Smooth muscle cell (in vitro differentiated cells): Measurements from ENCODE around the gene IRX4. TPM values are rescaled to one million over a fixed set of nuclear protein-coding genes. Genes with fewer than 3 reads are reported as not detected.

Experiments used
- DNase-seq: peaks from one replicate; lab custom pipeline; 2025; ENCODE audit not compliant: unreplicated experiment; lab: John Stamatoyannopoulos, UW
- H2AFZ ChIP-seq: fragments of 200-600 bp; sonication (generic); 2 replicates; pipeline ENCODE4 v1.6.0; 2016; ENCODE audit warnings: antibody characterized with exemption, low read depth, mild to moderate bottlenecking
- H3F3A ChIP-seq: fragments of 200-600 bp; sonication (generic); 2 replicates; pipeline ENCODE4 v1.6.0; 2017; ENCODE audit warnings: antibody characterized with exemption, low read depth
- H3K27ac ChIP-seq: fragments of 200-600 bp; sonication (generic); 2 replicates; pipeline ENCODE4 v1.5.1; 2016; ENCODE audit warnings: low read depth, mild to moderate bottlenecking
- H3K27me3 ChIP-seq: fragments of 200-600 bp; sonication (generic); 2 replicates; pipeline ENCODE4 v1.6.1; 2016; ENCODE audit warnings: low read depth, mild to moderate bottlenecking
- H3K36me3 ChIP-seq: fragments of 200-600 bp; sonication (generic); 2 replicates; pipeline ENCODE4 v1.5.1; 2016; ENCODE audit warnings: low read depth
- H3K4me1 ChIP-seq: fragments of 200-600 bp; sonication (generic); 2 replicates; pipeline ENCODE4 v1.5.1; 2016; ENCODE audit warnings: low read depth
- H3K4me2 ChIP-seq: fragments of 200-600 bp; sonication (generic); 2 replicates; pipeline ENCODE4 v1.6.0; 2016; ENCODE audit warnings: mild to moderate bottlenecking
- H3K4me3 ChIP-seq: fragments of 200-600 bp; sonication (generic); 2 replicates; pipeline ENCODE4 v1.5.1; 2016; ENCODE audit warnings: mild to moderate bottlenecking
- H3K79me2 ChIP-seq: fragments of 200-600 bp; sonication (generic); 2 replicates; pipeline ENCODE4 v1.6.0; 2016; ENCODE audit warnings: low read depth, mild to moderate bottlenecking
- H3K9ac ChIP-seq: fragments of 200-600 bp; sonication (generic); 2 replicates; pipeline ENCODE4 v1.6.0; 2016; ENCODE audit warnings: low read depth
- H3K9me3 ChIP-seq: fragments of 200-600 bp; sonication (generic); replicated peaks from 2 replicates; pipeline ENCODE4 v1.5.1; 2016; ENCODE audit warnings: low read depth
- H4K20me1 ChIP-seq: fragments of 200-600 bp; sonication (generic); 2 replicates; pipeline ENCODE4 v1.6.0; 2016; ENCODE audit warnings: low read depth
- CTCF ChIP-seq: fragments of 200-600 bp; sonication (generic); IDR thresholded peaks from 2 replicates; pipeline ENCODE4 v1.5.1; 2017; ENCODE audit warnings: borderline replicate concordance, mild to moderate bottlenecking, antibody characterized with exemption; ENCODE audit not compliant: insufficient read depth, poor library complexity, severe bottlenecking
- WGBS: methylation state at CpG from one replicate; pipeline ENCODE4 v1.1.7; 2016; ENCODE audit warnings: low lambda C conversion rate; 5-methylcytosine and 5-hydroxymethylcytosine counted together
- polyA plus RNA-seq: library from polyadenylated mRNA; unstranded; fragments of >200 nt; fragmentation: Nextera tagmentation; extraction: Ambion mirVana; gene quantifications from 2 replicates; pipeline ENCODE4 v1.2.1, GENCODE V29; 2016
- total RNA-seq: library from RNA; depleted of rRNA; stranded (reverse); fragments of >200 nt; gene quantifications from 2 replicates; pipeline ENCODE4 v1.2.3, GENCODE V29; 2014

Gene IRX4
- total and polyA plus RNA-seq, 2 experiments from 2014 or later: 0.18 to 0.40 TPM

DNA sequence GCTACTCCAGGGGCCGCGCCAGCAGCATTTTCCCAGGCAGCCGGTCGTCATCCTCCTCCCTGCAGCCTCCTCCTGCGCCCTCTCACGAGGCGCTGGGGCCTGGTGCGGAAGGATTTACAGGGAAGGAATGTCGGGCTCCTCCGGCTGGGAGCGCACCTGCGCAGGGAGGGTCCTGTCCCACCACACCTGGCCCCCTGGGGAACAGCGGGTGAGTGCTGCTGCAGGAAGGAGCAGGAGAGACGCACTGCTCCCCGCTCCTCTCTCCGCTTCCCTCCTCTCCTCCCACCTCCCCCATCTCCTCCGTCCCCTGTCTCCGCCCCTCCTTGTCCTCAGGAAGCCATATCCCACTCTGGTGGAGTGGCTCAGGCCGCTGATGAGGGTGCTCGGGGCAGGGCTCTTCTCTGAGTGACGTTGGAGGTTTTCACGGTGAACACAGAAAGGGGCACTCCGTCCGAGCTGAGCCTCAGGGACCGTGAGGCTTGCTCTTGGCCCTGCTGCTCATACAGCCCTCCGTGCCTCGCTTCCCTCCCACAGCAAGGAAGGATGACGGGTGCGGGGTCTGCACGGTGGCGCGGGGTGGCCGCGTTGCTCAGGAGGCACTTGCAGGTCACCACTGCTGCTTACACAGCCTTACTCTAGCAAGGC is 31.3 kb downstream of the IRX4 start:
- Histone ChIP-seq H3K79me2 (no peaks in the 10 kb centered on the region), H3K27ac (no peak overlapping the region), H3F3A (no peaks in the 10 kb centered on the region), H4K20me1 (no peaks in the 10 kb centered on the region), H3K4me3 (peak overlapping the region; percentile 31), H3K9me3 (no peaks in the 10 kb centered on the region), H3K9ac (no peak overlapping the region), H3K4me1 (peaks cover 12% of the 10 kb centered on the region), H3K27me3 (peaks cover 80% of the 10 kb centered on the region), H3K4me2 (peak overlapping the region; percentile 84), H2AFZ (no peak overlapping the region), H3K36me3 (no peaks in the 10 kb centered on the region)
- no peak for TF ChIP-seq CTCF
- WGBS: 10% methylated on average over 33 of the region's 34 CpGs
- DNase-seq: no peak

DNA sequence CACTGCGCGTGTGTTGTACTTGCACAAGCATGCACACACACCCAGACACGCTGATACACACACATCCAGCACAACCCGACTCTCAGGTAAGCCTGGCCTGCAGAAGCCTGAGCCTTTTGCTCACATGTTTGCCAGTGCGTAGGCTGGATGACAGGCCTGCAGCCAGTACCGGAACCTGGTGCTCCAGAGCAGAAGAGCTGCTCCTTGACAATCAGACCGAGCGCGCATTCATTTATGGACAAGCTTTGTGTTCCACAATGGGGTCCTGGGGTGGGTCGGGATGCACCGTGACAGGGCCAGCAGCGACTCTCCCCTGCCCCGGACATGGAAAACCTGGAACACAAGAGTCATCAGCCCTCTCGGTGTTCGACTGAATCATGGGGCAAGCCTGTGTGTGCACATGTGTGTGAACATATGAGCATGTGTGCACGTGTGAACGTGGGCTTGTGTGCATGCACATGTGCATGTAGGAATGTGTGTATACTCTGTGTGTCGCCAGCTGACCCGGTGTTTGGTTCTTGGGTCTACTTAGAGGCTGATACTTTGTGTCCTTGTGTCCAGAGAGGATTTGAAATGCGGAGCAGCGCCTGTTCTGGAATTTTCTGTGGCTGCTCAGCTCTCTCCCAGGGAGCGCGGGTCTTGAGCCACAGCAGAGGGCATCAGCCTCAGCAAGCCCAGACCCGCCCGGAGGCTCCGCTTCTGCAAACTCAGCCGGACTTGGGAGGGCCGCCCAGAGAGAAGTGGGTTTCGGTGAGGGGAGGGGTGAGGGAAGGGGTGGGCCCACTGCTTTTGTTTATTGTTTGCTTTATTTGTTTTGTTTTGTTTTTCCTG is 32.2 kb downstream of the IRX4 start:
- H3K27me3 ChIP-seq: peaks cover 78% of the 10 kb centered on the region
- WGBS: 80% methylated on average over 29 of the region's 29 CpGs

GRCh38 chr5:1847611-1848010 is 35.1 kb downstream of the IRX4 start:
- Histone ChIP-seq H3K4me1 (peaks cover 12% of the 10 kb centered on the region), H3K27me3 (peaks cover 55% of the 10 kb centered on the region), H3K4me3 (no peak overlapping the region), H3K9ac (no peak overlapping the region), H3K9me3 (no peaks in the 10 kb centered on the region), H3F3A (no peaks in the 10 kb centered on the region), H3K27ac (no peak overlapping the region), H3K36me3 (no peaks in the 10 kb centered on the region), H2AFZ (no peak overlapping the region), H3K79me2 (no peaks in the 10 kb centered on the region), H3K4me2 (no peak overlapping the region), H4K20me1 (no peaks in the 10 kb centered on the region)
- TF ChIP-seq CTCF: no peak
- WGBS: 73% methylated on average over 9 of the region's 9 CpGs
- no peak for DNase-seq

More for the DNA sequence above, 32.2 kb downstream of the IRX4 start:
- Histone ChIP-seq H2AFZ (no peak overlapping the region), H3K36me3 (no peaks in the 10 kb centered on the region), H3K4me3 (peak overlapping the region; percentile 31), H3K9ac (no peak overlapping the region), H3K4me2 (peak overlapping the region; percentile 84), H4K20me1 (no peaks in the 10 kb centered on the region), H3K79me2 (no peaks in the 10 kb centered on the region), H3K9me3 (no peaks in the 10 kb centered on the region), H3F3A (no peaks in the 10 kb centered on the region), H3K27ac (no peak overlapping the region), H3K4me1 (peaks cover 12% of the 10 kb centered on the region)
- no peak for TF ChIP-seq CTCF
- no peak for DNase-seq
